ENCODE results near the gene MEGF11. TPM values are rescaled to one million over a fixed set of nuclear protein-coding genes. Genes with fewer than 3 reads are reported as not detected.

Gene MEGF11
- total RNA-seq, 1 donor from 2014 or later, result 0.06 TPM

GRCh38 chr15:65954289-65954741 lies 299.2 kb downstream of the MEGF11 start:
- Histone ChIP-seq H2AFZ (replicated peaks) (no peak overlapping the region), H3K9ac (no peak overlapping the region), H3K4me1 (peaks cover 3% of the 10 kb centered on the region), H3F3A (ENCODE audit: low read depth) (no peaks in the 10 kb centered on the region), H3K36me3 (no peaks in the 10 kb centered on the region), H3K4me2 (no peak overlapping the region), H3K4me3 (no peak overlapping the region), H3K27ac (no peak overlapping the region), H4K20me1 (ENCODE audit: low read depth) (peaks cover 29% of the 10 kb centered on the region), H3K79me2 (ENCODE audit: low read depth) (no peaks in the 10 kb centered on the region), H3K9me3 (ENCODE audit: low read depth) (no peaks in the 10 kb centered on the region), H3K27me3 (no peaks in the 10 kb centered on the region)
- Mint-ChIP-seq H3K36me3 (no peaks in the 10 kb centered on the region), H3K4me1 (peaks cover 7% of the 10 kb centered on the region), H3K27me3 (ENCODE audit: insufficient read depth, low read depth) (peaks cover 7% of the 10 kb centered on the region), H3K9me3 (no peaks in the 10 kb centered on the region), H3K4me3 (no peak overlapping the region), H3K27ac (no peak overlapping the region)
- no peak for TF ChIP-seq EZH2 (IDR thresholded peaks at IDR 0.05)
- no peak for TF ChIP-seq EZH2phosphoT487 (IDR thresholded peaks at IDR 0.05)
- no peak for TF ChIP-seq CTCF (IDR thresholded peaks at IDR 0.05)
- DNase-seq (ENCODE audit: low spot score), result peak; percentile 24

GRCh38 chr15:65953622-65954021 lies 299.9 kb downstream of the MEGF11 start:
- H3K4me2 ChIP-seq, result no peak overlapping the region
- no peaks in the 10 kb centered on the region for H3K9me3 Mint-ChIP-seq
- H3K9me3 ChIP-seq (ENCODE audit: low read depth), result no peaks in the 10 kb centered on the region
- H3K36me3 Mint-ChIP-seq, result no peaks in the 10 kb centered on the region
- H3K4me3 ChIP-seq, result no peak overlapping the region
- no peak overlapping the region for H2AFZ ChIP-seq (replicated peaks)
- H3K4me1 ChIP-seq, result peaks cover 3% of the 10 kb centered on the region
- peaks cover 29% of the 10 kb centered on the region for H4K20me1 ChIP-seq (ENCODE audit: low read depth)
- H3K27ac ChIP-seq, result no peak overlapping the region
- no peaks in the 10 kb centered on the region for H3K36me3 ChIP-seq
- no peaks in the 10 kb centered on the region for H3K79me2 ChIP-seq (ENCODE audit: low read depth)
- H3K4me1 Mint-ChIP-seq, result peaks cover 7% of the 10 kb centered on the region
- TF ChIP-seq EZH2phosphoT487 (IDR thresholded peaks at IDR 0.05) (no peak), EZH2 (IDR thresholded peaks at IDR 0.05) (no peak), CTCF (IDR thresholded peaks at IDR 0.05) (no peak)
- no peak overlapping the region for H3K27ac Mint-ChIP-seq
- DNase-seq (ENCODE audit: low spot score), result no peak
- H3K27me3 ChIP-seq, result no peaks in the 10 kb centered on the region
- peaks cover 7% of the 10 kb centered on the region for H3K27me3 Mint-ChIP-seq (ENCODE audit: insufficient read depth, low read depth)
- no peaks in the 10 kb centered on the region for H3F3A ChIP-seq (ENCODE audit: low read depth)
- H3K9ac ChIP-seq, result no peak overlapping the region
- no peak overlapping the region for H3K4me3 Mint-ChIP-seq

GRCh38 chr15:65952391-65953053 lies 301.0 kb downstream of the MEGF11 start:
- no peak overlapping the region for H3K4me3 ChIP-seq
- peaks cover 3% of the 10 kb centered on the region for H3K4me1 ChIP-seq
- peak; percentile 86 for DNase-seq (ENCODE audit: low spot score)
- peaks cover 7% of the 10 kb centered on the region for H3K27me3 Mint-ChIP-seq (ENCODE audit: insufficient read depth, low read depth)
- H3K9me3 ChIP-seq (ENCODE audit: low read depth), result no peaks in the 10 kb centered on the region
- no peaks in the 10 kb centered on the region for H3K27me3 ChIP-seq
- no peak overlapping the region for H3K9ac ChIP-seq
- H3F3A ChIP-seq (ENCODE audit: low read depth), result no peaks in the 10 kb centered on the region
- H3K9me3 Mint-ChIP-seq, result no peaks in the 10 kb centered on the region
- TF ChIP-seq CTCF (IDR thresholded peaks at IDR 0.05) (no peak), EZH2phosphoT487 (IDR thresholded peaks at IDR 0.05) (no peak), EZH2 (IDR thresholded peaks at IDR 0.05) (no peak)
- H2AFZ ChIP-seq (replicated peaks), result no peak overlapping the region
- H3K79me2 ChIP-seq (ENCODE audit: low read depth), result no peaks in the 10 kb centered on the region
- peaks cover 29% of the 10 kb centered on the region for H4K20me1 ChIP-seq (ENCODE audit: low read depth)
- no peaks in the 10 kb centered on the region for H3K36me3 Mint-ChIP-seq
- peaks cover 7% of the 10 kb centered on the region for H3K4me1 Mint-ChIP-seq
- H3K36me3 ChIP-seq, result no peaks in the 10 kb centered on the region
- peak overlapping the region; percentile 2 for H3K4me3 Mint-ChIP-seq
- H3K27ac Mint-ChIP-seq, result no peak overlapping the region
- H3K27ac ChIP-seq, result no peak overlapping the region
- H3K4me2 ChIP-seq, result no peak overlapping the region

All from neural progenitor cell (in vitro differentiated cells).